Gastrocnemius medialis (tissue), 4 donors: Measurements from ENCODE around the gene PCSK6. TPM values are rescaled to one million over a fixed set of nuclear protein-coding genes. Genes with fewer than 3 reads are reported as not detected.

ENCODE experiments used
- ATAC-seq, 2 donors: fragments of 150-250 bp; one replicate each; pipeline ENCODE4 v1.9.1; 2016
- DNase-seq, 2 donors: peaks; one replicate each; pipeline ENCODE4 v3.0.0-alpha.2; 2019
- H3K27ac ChIP-seq, 4 donors: fragments of 200-600 bp; sonication (generic); 1 replicate in 1 of 4; 2 replicates in 3 of 4; pipeline ENCODE4 v1.5.1; 2016 to 2018; ENCODE audit warnings: mild to moderate bottlenecking in 2 of 4, moderate library complexity in 1 of 4
- H3K27me3 ChIP-seq, 3 donors: fragments of 200-600 bp; sonication (generic) in 2 of 3; 1 replicate in 1 of 3; 2 replicates in 2 of 3; pipeline versions ENCODE4 v1.5.1 to v1.6.0; 2016 to 2019; ENCODE audit warnings: mild to moderate bottlenecking in 1 of 3, moderate library complexity in 1 of 3
- H3K36me3 ChIP-seq, 2 donors: fragments of 200-600 bp; sonication (generic) in 1 of 2; one replicate each; pipeline ENCODE4 v1.5.1; 2017 to 2018
- H3K4me1 ChIP-seq, 2 donors: fragments of 200-600 bp; sonication (generic) in 1 of 2; one replicate each; pipeline ENCODE4 v1.5.1; 2016 to 2017; ENCODE audit warnings: mild to moderate bottlenecking in 2 of 2
- H3K4me3 ChIP-seq, 4 donors: fragments of 200-600 bp; sonication (generic) in 3 of 4; 1 replicate in 1 of 4; 2 replicates in 3 of 4; pipeline ENCODE4 v1.5.1; 2016 to 2019; ENCODE audit warnings: mild to moderate bottlenecking in 2 of 4
- H3K9me3 ChIP-seq, 3 donors: fragments of 200-600 bp; sonication (generic) in 2 of 3; 1 replicate in 1 of 3; 2 replicates in 2 of 3; pipeline ENCODE4 v1.5.1; 2016 to 2019
- CTCF ChIP-seq, 5 experiments: fragments of 450-650 bp in 3 of 5; fragments of 200-600 bp in 2 of 5; sonication (generic) in 2 of 5; IDR thresholded peaks in 4 of 5; conservative IDR thresholded peaks in 1 of 5; 1 replicate in 4 of 5; 2 replicates in 1 of 5; pipeline ENCODE4 v1.5.1; 2016 to 2019; ENCODE audit warnings: antibody characterized with exemption in 5 of 5, mild to moderate bottlenecking in 3 of 5, moderate library complexity in 3 of 5
- POLR2A ChIP-seq, 2 donors: fragments of 450-650 bp; IDR thresholded peaks; one replicate each; pipeline ENCODE4 v1.6.1; 2017; ENCODE audit warnings: antibody characterized with exemption in 2 of 2, mild to moderate bottlenecking in 2 of 2, moderate library complexity in 2 of 2
- in situ Hi-C, 4 donors: fragments of 200-750 bp; cut with MboI; loops; one replicate each; pipeline versions ENCODE4 v1.15.0 to v1.8.0; 2017; ENCODE audit warnings: low sequenced_read_pairs in 4 of 4
- intact Hi-C: fragments of 100-400 bp; cut with DNase I; formaldehyde crosslinking; loops from one replicate; pipeline ENCODE4 v1.15.1; 2023; ENCODE audit warnings: low total_unique reads
- total RNA-seq, 4 donors: library from RNA; depleted of rRNA; stranded (reverse); fragments of >200 nt; gene quantifications; one replicate each; pipeline versions ENCODE4 v1.1.0 to v1.2.3, GENCODE V29; 2016

Gene PCSK6
- total RNA-seq, 4 donors from 2014 or later: 12.8 to 46.0 (median 23.6) TPM

DNA sequence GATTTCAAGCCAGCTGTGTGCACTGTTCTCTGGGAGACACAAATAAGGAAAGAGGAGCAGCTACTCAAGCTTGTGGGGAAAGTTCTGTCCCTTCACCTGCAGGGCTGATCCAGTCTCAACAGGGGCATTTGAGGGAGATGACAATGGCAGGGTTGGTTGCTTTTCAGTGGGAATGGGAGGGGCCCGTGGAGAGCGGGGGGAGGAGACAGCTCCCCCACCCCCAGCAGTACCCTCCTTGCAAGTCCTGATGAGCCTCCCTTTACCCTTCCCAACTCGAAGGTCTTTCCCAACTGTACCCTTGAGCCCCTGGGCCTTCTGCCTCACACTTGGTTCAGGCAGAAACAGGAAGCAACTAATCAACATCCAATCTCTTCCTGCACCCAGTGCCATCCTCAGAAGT is 122.7 kb downstream of the PCSK6 start:
- TF ChIP-seq CTCF (IDR thresholded peaks at IDR 0.05 in 4 of 5, conservative IDR thresholded peaks at IDR 0.05 in 1 of 5) (no peak), POLR2A (IDR thresholded peaks at IDR 0.05) (no peak)
- no peaks in the 10 kb centered on the region for H3K9me3 ChIP-seq
- in situ Hi-C loops: no loop called here
- peaks cover 2% of the 10 kb centered on the region in 2 donors for H3K4me1 ChIP-seq
- intact Hi-C loops: no loop called here
- H3K27ac ChIP-seq: no peak overlapping the region
- DNase-seq: no peak
- no peak overlapping the region for H3K4me3 ChIP-seq
- H3K27me3 ChIP-seq: no peaks in the 10 kb centered on the region
- H3K36me3 ChIP-seq: peaks cover 0 to 16% of the 10 kb centered on the region in 2 donors
- ATAC-seq: no peak

- in situ Hi-C loops: no loop called here
- Histone ChIP-seq H3K9me3 (no peaks in the 10 kb centered on the region), H3K27ac (no peak overlapping the region), H3K27me3 (no peaks in the 10 kb centered on the region), H3K36me3 (peaks cover 0 to 16% of the 10 kb centered on the region in 2 donors), H3K4me3 (no peak overlapping the region), H3K4me1 (no peaks in the 10 kb centered on the region)
- TF ChIP-seq CTCF (IDR thresholded peaks at IDR 0.05 in 4 of 5, conservative IDR thresholded peaks at IDR 0.05 in 1 of 5): no peak
- TF ChIP-seq POLR2A (IDR thresholded peaks at IDR 0.05): no peak
- ATAC-seq (no peak), DNase-seq (no peak)
- intact Hi-C loops: no loop called here
These were observed 126.4 kb downstream of the PCSK6 start for GRCh38 chr15:101362986-101363566.

GRCh38 chr15:101362359-101362758 is 127.1 kb downstream of the PCSK6 start:
- Histone ChIP-seq H3K4me1 (no peaks in the 10 kb centered on the region), H3K36me3 (peaks cover 0 to 16% of the 10 kb centered on the region in 2 donors), H3K9me3 (no peaks in the 10 kb centered on the region), H3K27ac (no peak overlapping the region), H3K27me3 (no peaks in the 10 kb centered on the region), H3K4me3 (no peak overlapping the region)
- intact Hi-C loops (no loop called here), in situ Hi-C loops (no loop called here)
- no peak for ATAC-seq
- TF ChIP-seq CTCF (IDR thresholded peaks at IDR 0.05 in 4 of 5, conservative IDR thresholded peaks at IDR 0.05 in 1 of 5) (no peak), POLR2A (IDR thresholded peaks at IDR 0.05) (no peak)
- DNase-seq: no peak

DNA sequence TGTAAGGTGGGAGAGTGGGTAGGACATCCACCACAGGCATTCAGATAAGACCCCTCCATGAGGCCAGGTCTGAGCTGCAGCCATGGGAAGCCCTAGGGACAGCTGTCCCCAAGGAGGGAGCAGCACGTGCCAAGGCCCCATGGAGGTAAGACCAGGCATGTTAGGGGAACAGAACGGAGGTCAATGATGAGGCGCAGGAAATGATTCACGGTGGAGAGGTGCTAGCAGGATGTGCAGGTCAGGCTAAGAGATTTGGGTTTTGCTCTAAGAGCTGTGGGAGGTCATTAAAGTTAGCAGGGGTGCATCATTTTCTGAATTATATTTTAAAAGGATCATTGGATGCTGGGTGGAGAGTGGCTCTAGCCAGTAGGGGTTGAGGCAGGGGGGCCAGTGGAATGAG is 128.1 kb downstream of the PCSK6 start:
- ATAC-seq (no peak), DNase-seq (no peak)
- H3K27ac ChIP-seq: no peak overlapping the region
- peaks cover 0 to 16% of the 10 kb centered on the region in 2 donors for H3K36me3 ChIP-seq
- no peak overlapping the region for H3K4me3 ChIP-seq
- TF ChIP-seq CTCF (IDR thresholded peaks at IDR 0.05 in 4 of 5, conservative IDR thresholded peaks at IDR 0.05 in 1 of 5) (no peak), POLR2A (IDR thresholded peaks at IDR 0.05) (no peak)
- in situ Hi-C loops (no loop called here), intact Hi-C loops (no loop called here)
- H3K9me3 ChIP-seq: no peaks in the 10 kb centered on the region
- no peaks in the 10 kb centered on the region for H3K27me3 ChIP-seq
- no peaks in the 10 kb centered on the region for H3K4me1 ChIP-seq
